IPS DF 19.7 (cell line): ENCODE results near the gene KIF25.
"Not testable (repeated sequence)": the region's sequence is repeated elsewhere in the genome, so short reads cannot be mapped to it uniquely, and the experiment has no call there.

Source experiments
- DNase-seq: peaks from one replicate; pipeline ENCODE4 v3.0.0-alpha.2; 2013; ENCODE audit warnings: low read depth, low spot score

The KIF25 gene

GRCh38 chr6:167975458-167975857 is 22.0 kb upstream of the KIF25 start:
- DNase-seq = no peak

DNA sequence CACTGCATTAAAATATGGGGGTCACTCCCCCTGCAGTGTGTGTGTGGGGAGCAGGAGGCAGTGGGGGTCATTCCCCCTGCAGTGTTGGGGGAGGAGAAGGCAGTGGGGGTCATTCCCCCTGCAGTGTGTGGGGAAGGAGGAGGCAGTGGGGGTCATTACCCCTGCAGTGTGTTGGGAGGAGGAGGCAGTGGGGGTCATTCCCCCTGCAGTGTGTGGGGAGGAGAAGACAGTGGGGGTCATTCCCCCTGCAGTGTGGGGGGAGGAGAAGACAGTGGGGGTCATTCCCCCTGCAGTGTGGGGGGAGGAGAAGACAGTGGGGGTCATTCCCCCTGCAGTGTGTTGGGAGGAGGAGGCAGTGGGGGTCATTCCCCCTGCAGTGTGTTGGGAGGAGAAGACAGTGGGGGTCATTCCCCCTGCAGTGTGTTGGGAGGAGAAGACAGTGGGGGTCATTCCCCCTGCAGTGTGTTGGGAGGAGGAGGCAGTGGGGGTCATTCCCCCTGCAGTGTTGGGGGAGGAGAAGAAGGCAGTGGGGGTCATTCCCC is 21.3 kb upstream of the KIF25 start:
- DNase-seq = not testable (repeated sequence)

GRCh38 chr6:167976708-167977107 is 20.8 kb upstream of the KIF25 start:
- no peak for DNase-seq

DNA sequence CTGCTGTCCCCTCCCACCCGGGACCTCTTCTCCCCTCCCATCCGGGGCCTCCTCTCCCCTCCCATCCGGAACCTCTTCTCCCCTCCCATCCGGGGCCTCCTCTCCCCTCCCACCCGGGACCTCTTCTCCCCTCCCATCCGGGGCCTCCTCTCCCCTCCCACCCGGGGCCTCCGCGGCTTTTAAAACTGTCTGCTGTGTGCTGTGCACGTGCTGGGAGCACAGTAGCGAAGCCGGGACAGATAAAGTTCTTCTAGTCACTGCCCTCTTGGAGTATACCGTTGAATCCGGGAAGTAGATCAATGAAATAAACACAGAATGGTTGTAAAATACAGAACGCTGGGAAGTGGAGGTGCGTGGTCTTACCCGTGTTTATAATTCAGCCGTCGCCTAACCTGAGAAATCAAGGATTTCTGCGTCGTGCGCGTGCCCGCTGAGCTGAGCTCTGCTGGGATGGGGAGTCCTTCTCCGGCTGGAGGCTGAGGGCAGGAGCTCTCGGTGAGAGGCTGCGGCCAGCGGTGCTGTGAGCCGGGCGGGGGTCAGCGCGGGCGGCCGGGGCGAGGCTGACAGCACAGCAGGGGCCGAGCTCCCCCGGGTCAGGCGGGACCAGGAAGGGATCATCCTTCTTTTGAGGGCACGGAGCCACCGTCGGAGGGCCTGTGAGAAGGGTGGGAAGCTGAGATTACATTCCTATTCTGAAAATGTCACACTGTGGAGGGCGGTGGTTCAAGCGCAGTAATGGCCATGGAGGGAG is 19.6 kb upstream of the KIF25 start:
- DNase-seq = no peak

DNA sequence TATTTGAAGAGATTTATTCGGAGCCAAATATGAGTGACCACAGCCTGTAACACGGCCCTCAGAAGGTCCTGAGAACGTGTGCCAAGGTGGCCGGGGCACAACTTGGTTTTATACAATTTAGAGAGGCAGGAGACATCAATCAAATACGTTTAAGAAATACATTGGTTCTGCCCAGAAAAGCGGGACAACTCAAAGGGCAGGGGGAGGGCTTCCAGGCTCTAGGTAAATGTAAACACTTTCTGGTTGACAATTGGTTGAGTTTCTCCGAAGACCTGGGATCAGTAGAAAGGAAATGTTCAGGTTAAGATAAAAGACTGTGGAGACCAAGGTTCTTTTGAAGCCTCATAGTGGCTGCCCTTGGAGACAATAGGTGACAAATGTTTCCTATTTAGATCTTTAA is 18.9 kb upstream of the KIF25 start:
- DNase-seq = no peak

DNA sequence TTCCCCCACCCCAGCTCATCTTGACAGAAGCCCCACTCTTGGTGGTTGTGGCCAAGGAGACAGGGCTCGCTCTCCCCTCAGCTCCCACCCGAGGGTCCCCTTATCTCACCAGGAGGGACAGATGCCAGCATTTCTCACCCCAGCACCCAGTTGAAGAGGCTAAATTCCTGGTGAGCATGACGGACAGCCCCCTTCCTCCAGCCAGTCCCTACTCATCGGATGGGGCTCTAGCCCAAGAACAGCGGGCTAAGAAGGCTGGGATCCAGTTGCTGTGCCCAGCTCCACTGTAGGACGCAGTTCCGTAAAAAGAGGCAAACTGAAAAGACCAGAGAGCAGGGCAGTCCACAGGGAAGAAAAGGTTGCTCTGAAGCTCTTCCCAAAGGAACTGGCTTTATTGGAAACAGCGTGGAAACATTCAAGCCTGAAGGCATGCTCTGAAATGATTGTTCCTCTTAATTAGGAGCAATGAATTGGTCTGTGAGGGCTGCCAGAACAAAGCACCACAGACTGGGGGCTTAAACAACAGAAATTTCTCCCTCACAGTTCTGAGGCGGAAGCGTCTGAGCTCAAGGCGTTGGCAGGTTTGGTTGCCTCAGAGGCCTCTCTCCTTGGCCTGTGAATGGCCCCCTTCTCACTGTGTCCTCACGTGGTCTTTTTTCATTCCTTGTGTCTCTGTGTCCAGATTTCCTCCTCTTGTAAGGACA is 17.9 kb upstream of the KIF25 start:
- no peak for DNase-seq

DNA sequence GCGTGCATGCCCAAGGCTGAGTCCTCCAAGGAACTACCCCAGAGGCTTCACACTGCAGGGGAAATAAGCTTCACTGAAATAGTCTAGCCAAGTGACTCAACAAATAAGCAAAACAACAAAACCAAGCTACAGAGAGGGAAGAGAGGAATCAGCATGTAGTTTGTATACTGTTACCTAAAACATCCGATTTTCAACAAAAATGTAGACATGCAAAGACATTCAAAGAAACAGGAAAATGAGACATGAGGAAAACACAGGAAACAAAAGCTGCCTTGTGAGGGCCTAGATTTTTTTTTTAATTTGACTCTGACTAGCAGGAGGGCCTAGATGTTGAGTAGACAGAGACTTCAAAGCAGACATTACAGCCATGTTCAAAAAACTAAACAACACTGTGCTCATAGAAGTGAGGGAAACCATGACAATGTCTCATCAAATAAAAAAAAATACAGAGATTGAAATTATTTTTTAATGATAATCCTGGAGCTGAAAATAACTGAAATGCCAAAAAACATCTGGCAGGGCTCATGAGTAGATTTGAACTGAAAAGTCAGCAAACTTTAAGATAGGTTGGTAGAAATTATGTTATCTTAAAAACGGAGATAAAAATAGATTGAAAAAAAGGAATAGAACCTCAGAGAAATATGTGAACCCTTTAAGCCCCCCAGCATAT is 16.4 kb upstream of the KIF25 start:
- no peak for DNase-seq

GRCh38 chr6:167981916-167982462 is 15.5 kb upstream of the KIF25 start:
- no peak for DNase-seq

GRCh38 chr6:167984144-167984719 is 13.2 kb upstream of the KIF25 start:
- DNase-seq = no peak

- no peak for DNase-seq
Observed at GRCh38 chr6:167984876-167985604, 12.4 kb upstream of the KIF25 start.

DNA sequence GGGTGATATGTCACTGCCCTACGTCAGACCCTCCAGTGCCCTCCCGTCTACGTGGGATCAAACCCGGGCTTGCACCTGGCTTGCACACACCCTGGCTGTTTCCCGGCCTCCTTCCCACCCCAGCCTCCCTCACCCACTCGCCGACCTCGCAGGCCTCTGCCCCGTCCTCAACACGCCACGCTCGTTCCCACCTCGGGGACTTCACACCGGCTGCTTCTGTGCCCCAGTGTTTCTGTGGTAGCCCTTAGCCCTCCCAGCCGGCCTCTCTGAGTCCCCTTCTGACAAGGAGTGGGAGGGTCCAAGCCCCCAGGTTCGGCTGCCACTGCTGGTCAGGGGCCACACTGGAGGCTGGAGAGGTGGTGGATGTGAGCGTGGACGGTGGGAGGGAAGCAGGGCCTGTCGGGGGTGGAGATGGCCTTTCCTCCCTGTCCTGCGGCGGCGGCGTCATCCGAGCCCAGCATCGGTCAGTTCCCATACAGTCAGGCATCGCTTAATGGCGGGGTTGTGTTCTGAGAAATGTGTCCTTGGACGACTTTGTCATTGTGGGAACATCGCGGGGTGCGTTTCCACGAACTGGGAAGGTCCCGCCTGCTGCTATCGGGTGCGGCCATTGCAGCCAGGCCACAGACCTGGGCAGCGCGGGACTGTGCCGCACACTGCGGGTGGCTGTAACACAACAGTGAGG is 11.4 kb upstream of the KIF25 start:
- DNase-seq = no peak

GRCh38 chr6:167987396-167988153 is 9.9 kb upstream of the KIF25 start:
- no peak for DNase-seq

DNA sequence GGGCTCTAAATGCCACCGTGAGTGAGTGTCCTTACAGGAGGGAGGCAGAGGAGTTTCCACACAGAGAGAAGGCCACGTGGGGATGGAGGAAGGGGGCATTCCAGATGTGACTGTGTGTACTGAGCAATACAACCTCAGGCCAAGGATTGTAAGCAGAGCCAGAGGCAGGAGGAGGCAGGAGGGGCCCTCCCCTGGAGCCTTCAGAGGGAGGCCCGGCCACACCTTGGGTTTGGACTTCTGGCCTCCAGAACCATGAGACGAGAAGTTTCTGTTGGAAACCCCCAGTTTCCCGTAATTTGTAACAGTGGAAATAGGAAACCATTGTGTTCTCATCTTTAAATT is 9.3 kb upstream of the KIF25 start:
- DNase-seq = no peak

DNA sequence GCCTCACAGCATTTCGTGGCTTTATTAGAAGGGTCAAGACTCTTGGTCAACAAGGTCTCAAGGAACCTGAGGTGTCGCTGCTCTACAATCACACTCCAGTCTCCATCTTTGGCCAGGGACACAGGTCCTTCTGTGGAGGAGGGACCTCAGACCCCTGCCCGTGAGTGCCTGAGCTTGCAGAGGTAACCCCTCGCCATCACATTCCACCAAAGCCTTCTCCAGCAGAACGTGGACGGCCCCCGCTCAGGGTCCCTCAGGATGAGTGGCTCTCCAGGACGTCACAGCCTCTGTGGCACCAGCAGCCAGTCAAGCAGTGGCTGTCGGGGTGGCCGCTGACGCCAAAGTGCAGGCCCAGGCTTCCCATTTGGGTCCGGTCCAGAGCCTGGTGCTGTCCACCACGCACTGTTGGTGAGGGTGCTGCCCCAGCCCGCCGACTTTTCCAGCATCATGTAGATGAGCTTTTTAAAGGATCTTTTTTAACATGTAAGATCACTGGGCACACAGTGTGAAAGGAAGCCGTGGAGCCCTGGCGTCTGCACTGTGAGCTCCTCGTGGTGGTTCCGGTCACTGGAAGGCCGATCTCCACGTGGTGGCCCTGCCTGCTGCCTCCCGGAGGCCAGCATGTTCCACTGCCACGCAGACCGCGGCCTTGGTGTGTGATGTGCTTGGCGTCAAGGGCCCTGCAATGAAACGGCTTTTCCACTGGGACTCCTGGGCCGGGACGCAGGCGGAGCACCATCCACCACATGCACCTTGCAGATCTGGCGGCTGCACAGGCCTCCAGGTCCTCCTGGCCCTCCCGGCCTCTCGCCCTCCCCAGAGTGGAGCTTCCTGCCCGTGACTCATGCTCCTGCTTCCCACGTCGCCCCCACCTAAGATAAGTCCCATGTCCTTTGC is 8.3 kb upstream of the KIF25 start:
- no peak for DNase-seq

- no peak for DNase-seq
Observed at GRCh38 chr6:167990016-167990945, 7.2 kb upstream of the KIF25 start.

- no peak for DNase-seq
Observed at GRCh38 chr6:167993169-167993568, 4.3 kb upstream of the KIF25 start.

GRCh38 chr6:167993831-167994230 is 3.6 kb upstream of the KIF25 start:
- DNase-seq = no peak

DNA sequence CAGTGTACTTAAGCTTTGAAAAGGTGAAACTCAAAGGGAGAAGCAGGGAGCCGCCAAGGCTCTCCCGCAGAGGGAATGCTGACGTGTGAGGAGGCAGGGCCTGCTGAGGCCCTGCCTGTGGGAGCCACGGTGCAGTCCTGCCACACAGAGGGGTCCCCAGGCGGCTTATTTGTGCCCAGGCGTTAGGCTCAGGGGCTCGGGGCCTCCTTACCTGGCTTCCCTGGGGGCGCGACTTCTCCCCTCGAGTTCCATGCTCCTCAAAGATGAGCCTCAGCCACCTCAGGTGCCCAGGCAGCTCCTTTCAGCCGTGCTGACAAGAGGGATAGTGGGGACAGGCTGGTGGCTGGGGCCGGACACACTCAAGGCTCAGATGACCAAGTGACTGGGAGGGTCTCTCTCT is 2.2 kb upstream of the KIF25 start:
- no peak for DNase-seq
